HG03460 (cell line): ENCODE results near the gene MSI2.

Experiments used
- ATAC-seq: cut with Tn5 transposase; IDR thresholded peaks from one replicate; pipeline ENCODE4 v1.9.1; 2021; ENCODE audit not compliant: unreplicated experiment

The MSI2 gene

GRCh38 chr17:57532556-57532955, 276.2 kb downstream of the MSI2 start:
- no peak for ATAC-seq

- no peak for ATAC-seq
Measured at GRCh38 chr17:57532966-57533365, 276.6 kb downstream of the MSI2 start.

GRCh38 chr17:57533684-57534305, 277.5 kb downstream of the MSI2 start:
- ATAC-seq = no peak

- ATAC-seq = no peak
Measured at GRCh38 chr17:57534863-57535248, 278.5 kb downstream of the MSI2 start.

GRCh38 chr17:57535249-57535966, 279.1 kb downstream of the MSI2 start:
- ATAC-seq = no peak

- ATAC-seq = no peak
Measured at GRCh38 chr17:57536289-57536688, 280.0 kb downstream of the MSI2 start.

- ATAC-seq = no peak
Measured at GRCh38 chr17:57536789-57537523, 280.6 kb downstream of the MSI2 start.

GRCh38 chr17:57537524-57538410, 281.4 kb downstream of the MSI2 start:
- ATAC-seq = no peak

- no peak for ATAC-seq
Measured at GRCh38 chr17:57538736-57539456, 282.6 kb downstream of the MSI2 start.

- no peak for ATAC-seq
Measured at GRCh38 chr17:57539529-57540301, 283.4 kb downstream of the MSI2 start.

- ATAC-seq = no peak
Measured at GRCh38 chr17:57540596-57540995, 284.3 kb downstream of the MSI2 start.

- no peak for ATAC-seq
Measured at GRCh38 chr17:57541049-57541448, 284.7 kb downstream of the MSI2 start.

GRCh38 chr17:57541472-57542394, 285.4 kb downstream of the MSI2 start:
- ATAC-seq = no peak

GRCh38 chr17:57542510-57542909, 286.2 kb downstream of the MSI2 start:
- no peak for ATAC-seq

GRCh38 chr17:57543230-57543629, 286.9 kb downstream of the MSI2 start:
- ATAC-seq = no peak

GRCh38 chr17:57544401-57544800, 288.1 kb downstream of the MSI2 start:
- ATAC-seq = no peak

- ATAC-seq = no peak
Measured at GRCh38 chr17:57544834-57545463, 288.6 kb downstream of the MSI2 start.

GRCh38 chr17:57545731-57546342, 289.5 kb downstream of the MSI2 start:
- no peak for ATAC-seq
